ENCODE measurements around the gene VAMP5.

The VAMP5 gene

DNA sequence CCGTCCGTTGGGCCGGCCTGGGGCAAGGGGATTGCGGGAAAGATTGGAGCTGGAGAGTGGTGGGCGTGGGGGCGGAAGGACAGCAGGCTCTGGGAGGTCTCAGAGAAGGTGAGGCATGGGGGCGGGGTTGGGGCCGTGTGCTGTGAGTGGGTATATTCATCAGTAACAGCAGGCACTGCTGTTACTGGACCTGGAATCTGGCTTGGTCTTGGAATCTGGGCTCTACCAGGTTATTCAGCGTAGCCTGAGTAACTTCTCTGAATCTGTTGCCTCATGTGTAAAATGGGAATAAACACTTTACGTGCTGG, 11.7 kb downstream of the VAMP5 start:
- Histone ChIP-seq H3K9me3 (ENCODE audit: severe bottlenecking) (no peaks in the 10 kb centered on the region), H3K4me3 (ENCODE audit: low read depth, low read length) (peak overlapping the region; percentile 83), H3K27me3 (ENCODE audit: insufficient read depth, low read depth, severe bottlenecking) (no peaks in the 10 kb centered on the region), H3K36me3 (peaks cover 18% of the 10 kb centered on the region), H3K27ac (peak overlapping the region; percentile 68)
- TF ChIP-seq, protein P1, sequence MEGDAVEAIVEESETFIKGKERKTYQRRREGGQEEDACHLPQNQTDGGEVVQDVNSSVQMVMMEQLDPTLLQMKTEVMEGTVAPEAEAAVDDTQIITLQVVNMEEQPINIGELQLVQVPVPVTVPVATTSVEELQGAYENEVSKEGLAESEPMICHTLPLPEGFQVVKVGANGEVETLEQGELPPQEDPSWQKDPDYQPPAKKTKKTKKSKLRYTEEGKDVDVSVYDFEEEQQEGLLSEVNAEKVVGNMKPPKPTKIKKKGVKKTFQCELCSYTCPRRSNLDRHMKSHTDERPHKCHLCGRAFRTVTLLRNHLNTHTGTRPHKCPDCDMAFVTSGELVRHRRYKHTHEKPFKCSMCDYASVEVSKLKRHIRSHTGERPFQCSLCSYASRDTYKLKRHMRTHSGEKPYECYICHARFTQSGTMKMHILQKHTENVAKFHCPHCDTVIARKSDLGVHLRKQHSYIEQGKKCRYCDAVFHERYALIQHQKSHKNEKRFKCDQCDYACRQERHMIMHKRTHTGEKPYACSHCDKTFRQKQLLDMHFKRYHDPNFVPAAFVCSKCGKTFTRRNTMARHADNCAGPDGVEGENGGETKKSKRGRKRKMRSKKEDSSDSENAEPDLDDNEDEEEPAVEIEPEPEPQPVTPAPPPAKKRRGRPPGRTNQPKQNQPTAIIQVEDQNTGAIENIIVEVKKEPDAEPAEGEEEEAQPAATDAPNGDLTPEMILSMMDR (IDR thresholded peaks at IDR 0.05; ENCODE audit: low read depth, low read length) = no peak
- no peak for DNase-seq

DNA sequence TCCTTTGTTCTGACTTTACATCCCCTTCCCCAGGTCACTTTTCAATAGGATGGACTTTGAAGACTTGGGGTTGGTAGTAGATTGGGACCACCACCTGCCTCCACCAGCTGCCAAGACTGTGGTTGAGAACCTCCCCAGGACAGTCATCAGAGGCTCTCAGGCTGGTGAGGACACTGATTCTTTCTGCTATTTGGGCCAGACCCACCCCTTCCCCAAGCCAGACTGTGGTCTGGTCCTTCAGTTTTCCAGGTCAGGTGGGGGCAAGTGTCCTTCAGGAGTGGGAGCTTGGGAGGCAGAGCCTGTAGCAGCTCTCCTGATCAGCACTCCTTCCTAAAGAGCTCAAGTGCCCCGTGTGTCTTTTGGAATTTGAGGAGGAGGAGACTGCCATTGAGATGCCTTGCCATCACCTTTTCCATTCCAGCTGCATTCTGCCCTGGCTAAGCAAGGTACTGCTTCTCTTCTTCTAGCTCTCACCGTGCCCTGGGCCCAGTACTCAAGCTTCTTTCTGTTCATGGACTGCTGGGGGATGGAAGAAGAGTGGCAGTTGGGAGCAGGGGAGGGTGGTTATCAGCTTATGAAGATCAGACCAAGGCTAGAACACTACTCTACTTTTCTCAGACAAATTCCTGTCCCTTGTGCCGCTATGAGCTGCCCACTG, 12.4 kb downstream of the VAMP5 start:
- Histone ChIP-seq H3K4me3 (ENCODE audit: low read depth, low read length) (peak overlapping the region; percentile 83), H3K36me3 (peaks cover 18% of the 10 kb centered on the region), H3K9me3 (ENCODE audit: severe bottlenecking) (no peaks in the 10 kb centered on the region), H3K27me3 (ENCODE audit: insufficient read depth, low read depth, severe bottlenecking) (no peaks in the 10 kb centered on the region), H3K27ac (no peak overlapping the region)
- TF ChIP-seq, protein P1 (IDR thresholded peaks at IDR 0.05; ENCODE audit: low read depth, low read length) = no peak
- DNase-seq = no peak

DNA sequence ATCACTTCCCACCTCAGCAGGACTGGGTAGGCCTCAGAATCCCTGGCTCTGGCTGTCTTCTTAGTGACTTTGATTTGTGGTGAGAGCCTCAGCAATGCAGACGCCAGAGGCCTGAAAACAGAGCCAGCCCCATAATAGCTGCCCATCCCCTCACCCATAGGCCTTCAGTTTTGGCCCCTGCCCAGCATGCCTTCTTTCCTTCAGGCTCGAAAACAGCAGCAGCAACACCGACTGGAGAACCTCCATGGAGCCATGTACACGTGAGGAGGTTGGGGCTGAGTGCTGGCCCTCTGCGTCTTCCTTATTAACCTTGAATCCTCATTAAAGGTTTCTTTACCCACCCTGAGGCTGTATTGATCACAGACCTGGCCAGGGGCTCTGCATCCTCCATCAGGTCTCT, 13.0 kb downstream of the VAMP5 start:
- H3K9me3 ChIP-seq (ENCODE audit: severe bottlenecking) = no peaks in the 10 kb centered on the region
- no peak overlapping the region for H3K27ac ChIP-seq
- no peak overlapping the region for H3K4me3 ChIP-seq (ENCODE audit: low read depth, low read length)
- TF ChIP-seq, protein P1 (IDR thresholded peaks at IDR 0.05; ENCODE audit: low read depth, low read length) = no peak
- H3K36me3 ChIP-seq = peaks cover 18% of the 10 kb centered on the region
- DNase-seq = no peak
- no peaks in the 10 kb centered on the region for H3K27me3 ChIP-seq (ENCODE audit: insufficient read depth, low read depth, severe bottlenecking)

DNA sequence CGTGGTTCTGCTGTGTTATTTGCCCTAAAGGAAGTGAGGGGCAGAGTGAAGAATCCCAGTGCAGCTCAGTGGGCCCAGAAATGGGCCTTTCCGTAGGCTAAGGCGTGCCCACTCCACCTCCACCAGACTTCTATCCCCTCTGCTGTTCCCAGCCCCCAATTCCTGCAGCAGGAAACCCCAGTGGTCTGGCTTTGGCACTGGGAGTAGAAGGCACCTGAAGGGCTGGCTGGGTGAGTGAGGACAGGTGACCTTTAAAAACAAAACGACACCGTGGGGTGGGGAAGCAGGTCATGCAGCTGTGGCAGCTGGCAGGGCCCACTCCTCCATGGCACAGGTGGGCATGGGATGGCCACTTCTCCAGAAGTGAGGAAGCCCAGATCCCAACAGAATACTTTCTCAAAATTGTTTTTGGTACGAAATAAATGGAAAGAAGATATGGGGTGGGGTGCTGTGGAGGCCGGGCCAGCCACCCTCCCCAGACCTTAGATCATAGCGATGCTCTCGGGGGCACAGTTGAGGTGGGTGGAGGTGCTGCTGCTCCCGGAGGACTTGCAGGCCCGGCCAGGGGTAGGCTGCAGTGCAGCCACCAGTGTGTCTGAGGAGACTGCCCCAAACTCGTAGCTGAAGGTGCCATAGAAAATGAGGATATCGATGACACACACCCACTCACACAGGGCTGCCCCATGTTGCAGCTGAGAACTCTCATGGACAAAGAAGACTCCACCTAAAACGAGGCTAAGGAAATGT, 14.5 kb downstream of the VAMP5 start:
- Histone ChIP-seq H3K36me3 (peaks cover 18% of the 10 kb centered on the region), H3K27me3 (ENCODE audit: insufficient read depth, low read depth, severe bottlenecking) (no peaks in the 10 kb centered on the region), H3K27ac (no peak overlapping the region), H3K9me3 (ENCODE audit: severe bottlenecking) (no peaks in the 10 kb centered on the region), H3K4me3 (ENCODE audit: low read depth, low read length) (no peak overlapping the region)
- TF ChIP-seq, protein P1 (IDR thresholded peaks at IDR 0.05; ENCODE audit: low read depth, low read length) = no peak
- no peak for DNase-seq

DNA sequence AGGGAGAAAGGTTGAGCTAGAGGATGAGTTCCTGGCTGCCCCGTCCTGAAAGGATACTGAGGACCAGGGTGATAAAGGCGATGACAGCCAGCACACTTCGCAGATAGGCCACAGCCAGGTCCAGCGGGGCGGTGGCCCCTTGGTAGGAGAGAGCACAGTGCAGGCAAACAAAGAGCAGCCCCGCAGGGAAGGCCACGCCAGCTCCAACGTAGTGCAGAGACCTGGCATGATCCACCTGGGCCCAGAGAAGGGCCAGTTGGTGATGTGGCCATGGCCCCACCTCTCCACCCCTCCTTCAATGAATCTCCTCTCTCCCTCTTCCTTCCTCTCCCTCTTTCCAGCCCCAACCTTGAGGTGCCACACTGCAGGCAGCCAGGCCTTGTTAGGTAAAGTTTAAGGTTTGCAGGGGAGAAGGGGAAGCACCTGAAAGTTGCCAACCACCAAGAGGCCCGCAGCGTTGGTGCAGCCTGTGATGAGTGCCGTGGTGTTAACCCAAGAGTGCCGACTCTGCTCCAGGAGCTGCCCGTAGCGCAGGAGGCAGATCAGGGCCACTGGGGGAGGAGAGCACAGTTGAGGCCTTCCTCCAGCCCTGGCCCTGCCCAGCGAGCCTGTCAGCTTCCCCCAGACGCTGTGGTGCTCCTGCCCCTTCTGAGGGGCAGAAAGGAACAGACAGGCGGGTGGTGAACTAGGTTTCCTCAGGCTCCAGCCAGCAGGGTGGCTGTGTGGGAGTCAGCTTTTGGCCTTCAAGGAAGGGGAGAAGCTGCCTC, 15.4 kb downstream of the VAMP5 start:
- Histone ChIP-seq H3K27me3 (ENCODE audit: insufficient read depth, low read depth, severe bottlenecking) (no peaks in the 10 kb centered on the region), H3K36me3 (peaks cover 18% of the 10 kb centered on the region), H3K27ac (no peak overlapping the region), H3K4me3 (ENCODE audit: low read depth, low read length) (no peak overlapping the region), H3K9me3 (ENCODE audit: severe bottlenecking) (no peaks in the 10 kb centered on the region)
- TF ChIP-seq, protein P1 (IDR thresholded peaks at IDR 0.05; ENCODE audit: low read depth, low read length) = no peak
- no peak for DNase-seq

Data from WERI-Rb-1 (cell line).